ENCODE measurements around the gene XPO5. TPM values are rescaled to one million over a fixed set of nuclear protein-coding genes. Genes with fewer than 3 reads are reported as not detected.

XPO5 gene
- total RNA-seq, 1 experiment from 2014 or later, result 114 TPM

DNA sequence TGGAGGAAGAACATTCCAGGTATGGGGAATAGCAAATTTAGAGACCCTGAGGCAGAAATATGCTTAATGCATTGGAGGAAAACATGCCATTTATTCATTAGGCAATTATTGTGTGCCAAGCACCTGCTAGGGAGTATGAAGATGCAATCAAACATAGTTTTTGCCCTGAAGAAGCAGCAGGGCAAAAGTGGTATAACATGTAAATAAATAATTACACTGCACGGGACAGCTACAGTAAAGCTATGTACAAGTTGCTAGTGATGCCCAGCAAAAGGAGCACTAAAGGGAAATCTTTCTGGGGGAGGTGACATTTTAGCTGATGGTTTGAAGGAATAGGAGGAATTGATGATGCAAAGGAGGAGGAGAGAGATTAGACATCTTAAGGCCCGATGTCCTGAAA is 99.1 kb downstream of the XPO5 start:
- Histone ChIP-seq H3K18ac (ENCODE audit: insufficient read length, low read depth, low read length) (no peak overlapping the region), H3K27me3 (ENCODE audit: insufficient read depth, low read length) (no peaks in the 10 kb centered on the region), H3K79me1 (ENCODE audit: insufficient read depth, low read depth, low read length, poor library complexity, severe bottlenecking) (peaks cover 7% of the 10 kb centered on the region), H3K79me2 (ENCODE audit: insufficient read depth, low read length) (peaks cover 15% of the 10 kb centered on the region), H3K14ac (ENCODE audit: insufficient read depth, low read length) (no peak overlapping the region), H3K56ac (ENCODE audit: insufficient read length, low read depth, low read length) (no peak overlapping the region), H3K4me1 (ENCODE audit: insufficient read depth, low read length) (peaks cover 9% of the 10 kb centered on the region; the same call in 1 of the 2 replicates), H3K9me3 (ENCODE audit: control insufficient read depth, low read depth, low read length) (no peaks in the 10 kb centered on the region), H3K27ac (ENCODE audit: insufficient read length, low read depth, low read length) (no peak overlapping the region), H3K23me2 (ENCODE audit: insufficient read length, low read depth, low read length, poor library complexity, severe bottlenecking) (peaks cover 10% of the 10 kb centered on the region), H3K4ac (ENCODE audit: low read depth, low read length) (no peak overlapping the region), H4K5ac (ENCODE audit: insufficient read length, low read depth, low read length) (no peak overlapping the region), H2BK15ac (ENCODE audit: low read depth, low read length) (no peak overlapping the region), H3T11ph (ENCODE audit: low read length) (no peak overlapping the region), H2AFZ (ENCODE audit: low read length) (peak overlapping the region; percentile 52), H3K23ac (ENCODE audit: insufficient read length, low read depth, low read length) (no peak overlapping the region), H3K4me2 (ENCODE audit: insufficient read depth, insufficient read length, low read length) (peak overlapping the region; percentile 81), H4K8ac (replicated peaks; ENCODE audit: insufficient read length, low read depth, low read length) (no peak overlapping the region), H2BK20ac (ENCODE audit: low read depth, low read length, poor library complexity, severe bottlenecking) (no peak overlapping the region), H4K20me1 (ENCODE audit: control insufficient read depth, insufficient read depth, insufficient read length) (no peaks in the 10 kb centered on the region), H2AK5ac (ENCODE audit: insufficient read length, low read length) (no peak overlapping the region), H4K91ac (ENCODE audit: insufficient read length, low read depth, low read length) (no peak overlapping the region), H3K9ac (ENCODE audit: extremely low read depth, insufficient read length, low read length) (peak overlapping the region; percentile 46), H2BK5ac (ENCODE audit: insufficient read length, low read length) (no peak overlapping the region), H2BK12ac (ENCODE audit: insufficient read length, low read depth, low read length) (no peak overlapping the region), H2BK120ac (ENCODE audit: low read depth, low read length, poor library complexity, severe bottlenecking) (no peak overlapping the region)
- H3K27ac Mint-ChIP-seq, result peak overlapping the region; percentile 62 to 85 (median 75)
- H3K4me3 Mint-ChIP-seq, result peak overlapping the region; percentile 87 to 95
- H3K9me3 Mint-ChIP-seq, result no peaks in the 10 kb centered on the region
- peaks cover 32 to 40% of the 10 kb centered on the region in 2 experiments for H3K4me1 Mint-ChIP-seq
- H3K36me3 Mint-ChIP-seq (ENCODE audit: insufficient read depth in 1 of 3, low read depth in 3 of 3), result peaks cover 0 to 3% (median 0%) of the 10 kb centered on the region in 3 experiments; a peak in 1 of 7 replicates
- TF ChIP-seq, protein P1, sequence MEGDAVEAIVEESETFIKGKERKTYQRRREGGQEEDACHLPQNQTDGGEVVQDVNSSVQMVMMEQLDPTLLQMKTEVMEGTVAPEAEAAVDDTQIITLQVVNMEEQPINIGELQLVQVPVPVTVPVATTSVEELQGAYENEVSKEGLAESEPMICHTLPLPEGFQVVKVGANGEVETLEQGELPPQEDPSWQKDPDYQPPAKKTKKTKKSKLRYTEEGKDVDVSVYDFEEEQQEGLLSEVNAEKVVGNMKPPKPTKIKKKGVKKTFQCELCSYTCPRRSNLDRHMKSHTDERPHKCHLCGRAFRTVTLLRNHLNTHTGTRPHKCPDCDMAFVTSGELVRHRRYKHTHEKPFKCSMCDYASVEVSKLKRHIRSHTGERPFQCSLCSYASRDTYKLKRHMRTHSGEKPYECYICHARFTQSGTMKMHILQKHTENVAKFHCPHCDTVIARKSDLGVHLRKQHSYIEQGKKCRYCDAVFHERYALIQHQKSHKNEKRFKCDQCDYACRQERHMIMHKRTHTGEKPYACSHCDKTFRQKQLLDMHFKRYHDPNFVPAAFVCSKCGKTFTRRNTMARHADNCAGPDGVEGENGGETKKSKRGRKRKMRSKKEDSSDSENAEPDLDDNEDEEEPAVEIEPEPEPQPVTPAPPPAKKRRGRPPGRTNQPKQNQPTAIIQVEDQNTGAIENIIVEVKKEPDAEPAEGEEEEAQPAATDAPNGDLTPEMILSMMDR (conservative IDR thresholded peaks at IDR 0.05), result no peak
- WGBS (ENCODE audit: extremely low coverage, insufficient read length, low lambda C conversion rate), result no CpG with 5 or more reads among the region's 2 CpGs
- H3K27me3 Mint-ChIP-seq (ENCODE audit: low read depth), result peaks cover 2% of the 10 kb centered on the region
- no peak for DNase-seq
